Neural crest cell (in vitro differentiated cells): Measurements from ENCODE around the gene MTCL1. TPM values are rescaled to one million over a fixed set of nuclear protein-coding genes. Genes with fewer than 3 reads are reported as not detected.

Experiments
- DNase-seq: peaks from one replicate; pipeline ENCODE4 v3.0.0; 2021; ENCODE audit warnings: low read depth, mixed read lengths, low spot score
- H3K27ac Mint-ChIP-seq: one replicate; pipeline ENCODE4 v1.8.0; 2021; ENCODE audit warnings: mild to moderate bottlenecking, mixed read lengths; ENCODE audit not compliant: unreplicated experiment
- H3K27me3 Mint-ChIP-seq: 2 replicates; pipeline ENCODE4 v1.8.0; 2021; ENCODE audit warnings: low read depth, mild to moderate bottlenecking, mixed read lengths
- H3K36me3 Mint-ChIP-seq: 2 replicates; pipeline ENCODE4 v1.8.0; 2021; ENCODE audit warnings: low read depth, mild to moderate bottlenecking, mixed read lengths
- H3K4me1 Mint-ChIP-seq: 2 replicates; pipeline ENCODE4 v1.8.0; 2021; ENCODE audit warnings: mixed read lengths
- H3K4me3 Mint-ChIP-seq: one replicate; pipeline ENCODE4 v1.8.0; 2021; ENCODE audit warnings: mild to moderate bottlenecking, mixed read lengths
- H3K9me3 Mint-ChIP-seq: 2 replicates; pipeline ENCODE4 v1.8.0; 2021; ENCODE audit warnings: mixed read lengths
- CTCF ChIP-seq: fragments of 200-600 bp; sonication (generic); conservative IDR thresholded peaks from 2 replicates; pipeline ENCODE4 v1.5.0; 2021; ENCODE audit warnings: antibody characterized with exemption, mild to moderate bottlenecking
- total RNA-seq: library from RNA; stranded (reverse); gene quantifications from 2 replicates; pipeline ENCODE4 v1.2.1, GENCODE V29; 2021

The MTCL1 gene
- total RNA-seq, 1 donor from 2014 or later, result 17.8 TPM

- H3K36me3 Mint-ChIP-seq, result peaks cover 2% of the 10 kb centered on the region
- H3K27ac Mint-ChIP-seq, result no peak overlapping the region
- no peak overlapping the region for H3K4me3 Mint-ChIP-seq
- no peak for DNase-seq
- no peaks in the 10 kb centered on the region for H3K4me1 Mint-ChIP-seq
- no peaks in the 10 kb centered on the region for H3K27me3 Mint-ChIP-seq
- TF ChIP-seq CTCF, result no peak
- no peaks in the 10 kb centered on the region for H3K9me3 Mint-ChIP-seq
These were observed 47.0 kb downstream of the MTCL1 start for GRCh38 chr18:8752329-8752728.

- no peak overlapping the region for H3K27ac Mint-ChIP-seq
- no peaks in the 10 kb centered on the region for H3K4me1 Mint-ChIP-seq
- H3K27me3 Mint-ChIP-seq, result no peaks in the 10 kb centered on the region
- DNase-seq, result no peak
- H3K4me3 Mint-ChIP-seq, result no peak overlapping the region
- H3K9me3 Mint-ChIP-seq, result no peaks in the 10 kb centered on the region
- peaks cover 6% of the 10 kb centered on the region for H3K36me3 Mint-ChIP-seq
- TF ChIP-seq CTCF, result no peak
These were observed 49.9 kb downstream of the MTCL1 start for GRCh38 chr18:8754995-8755960.

GRCh38 chr18:8756571-8756970, 51.2 kb downstream of the MTCL1 start:
- peaks cover 8% of the 10 kb centered on the region for H3K36me3 Mint-ChIP-seq
- no peaks in the 10 kb centered on the region for H3K27me3 Mint-ChIP-seq
- H3K27ac Mint-ChIP-seq, result no peak overlapping the region
- TF ChIP-seq CTCF, result no peak
- DNase-seq, result no peak
- H3K4me3 Mint-ChIP-seq, result no peak overlapping the region
- no peaks in the 10 kb centered on the region for H3K9me3 Mint-ChIP-seq
- H3K4me1 Mint-ChIP-seq, result no peaks in the 10 kb centered on the region

GRCh38 chr18:8757396-8757997, 52.1 kb downstream of the MTCL1 start:
- no peak for DNase-seq
- no peak overlapping the region for H3K27ac Mint-ChIP-seq
- TF ChIP-seq CTCF, result no peak
- peaks cover 15% of the 10 kb centered on the region for H3K36me3 Mint-ChIP-seq
- no peaks in the 10 kb centered on the region for H3K27me3 Mint-ChIP-seq
- H3K4me3 Mint-ChIP-seq, result no peak overlapping the region
- H3K9me3 Mint-ChIP-seq, result peaks cover 3% of the 10 kb centered on the region
- H3K4me1 Mint-ChIP-seq, result no peaks in the 10 kb centered on the region

GRCh38 chr18:8758466-8758865, 53.1 kb downstream of the MTCL1 start:
- no peaks in the 10 kb centered on the region for H3K4me1 Mint-ChIP-seq
- H3K27me3 Mint-ChIP-seq, result no peaks in the 10 kb centered on the region
- H3K27ac Mint-ChIP-seq, result no peak overlapping the region
- H3K9me3 Mint-ChIP-seq, result peaks cover 3% of the 10 kb centered on the region
- no peak for TF ChIP-seq CTCF
- no peak for DNase-seq
- no peak overlapping the region for H3K4me3 Mint-ChIP-seq
- H3K36me3 Mint-ChIP-seq, result peaks cover 23% of the 10 kb centered on the region
